Measurements from ENCODE around the gene ZNF805. TPM values are rescaled to one million over a fixed set of nuclear protein-coding genes. Genes with fewer than 3 reads are reported as not detected.
"Not testable (repeated sequence)": the region's sequence is repeated elsewhere in the genome, so short reads cannot be mapped to it uniquely, and the experiment has no call there.

Gene ZNF805
- total RNA-seq, 4 donors from 2014 or later, result 16.3 to 27.5 (median 21.0) TPM

- intact Hi-C loops (cut with DNase I), result no loop called here
- Histone ChIP-seq H3K27me3 (no peaks in the 10 kb centered on the region), H3K27ac (no peak overlapping the region), H3K9me3 (no peaks in the 10 kb centered on the region), H3K4me3 (replicated peaks in 1 of 3) (no peak overlapping the region), H3K4me1 (peaks cover 11 to 14% of the 10 kb centered on the region in 2 donors), H3K36me3 (peaks cover 34 to 38% of the 10 kb centered on the region in 2 donors)
- TF ChIP-seq CTCF (IDR thresholded peaks at IDR 0.05) (no peak), POLR2A (IDR thresholded peaks at IDR 0.05) (no peak)
- no peak for DNase-seq
- WGBS, 2 donors, result 93 to 99% methylated on average over 5 of the region's 5 CpGs
Observed at GRCh38 chr19:57245066-57245465, 4.6 kb downstream of the ZNF805 start.

GRCh38 chr19:57245959-57246358 is 5.5 kb downstream of the ZNF805 start:
- WGBS, 2 donors, result 87 to 88% methylated on average over 6 of the region's 6 CpGs
- H3K36me3 ChIP-seq, result peaks cover 39 to 47% of the 10 kb centered on the region in 2 donors
- DNase-seq, result no peak
- no peaks in the 10 kb centered on the region for H3K27me3 ChIP-seq
- TF ChIP-seq CTCF (IDR thresholded peaks at IDR 0.05) (no peak), POLR2A (IDR thresholded peaks at IDR 0.05) (no peak)
- no peaks in the 10 kb centered on the region for H3K9me3 ChIP-seq
- no peak overlapping the region for H3K27ac ChIP-seq
- intact Hi-C loops (cut with DNase I), result no loop called here
- H3K4me1 ChIP-seq, result peaks cover 10 to 14% of the 10 kb centered on the region in 2 donors
- no peak overlapping the region for H3K4me3 ChIP-seq (replicated peaks in 1 of 3)

- Histone ChIP-seq H3K27ac (no peak overlapping the region), H3K36me3 (peaks cover 55 to 62% of the 10 kb centered on the region in 2 donors), H3K4me3 (replicated peaks in 1 of 3) (no peak overlapping the region), H3K4me1 (no peaks in the 10 kb centered on the region), H3K27me3 (no peaks in the 10 kb centered on the region), H3K9me3 (no peaks in the 10 kb centered on the region)
- TF ChIP-seq POLR2A (IDR thresholded peaks at IDR 0.05), result no peak
- TF ChIP-seq CTCF (IDR thresholded peaks at IDR 0.05), result no peak
- intact Hi-C loops (cut with DNase I), result no loop called here
- 91 to 96% methylated on average over 6 of the region's 6 CpGs for WGBS, 2 donors
- DNase-seq, result no peak
Observed at GRCh38 chr19:57248646-57249045, 8.2 kb downstream of the ZNF805 start.

- TF ChIP-seq CTCF (IDR thresholded peaks at IDR 0.05) (no peak), POLR2A (IDR thresholded peaks at IDR 0.05) (no peak)
- Histone ChIP-seq H3K4me1 (no peaks in the 10 kb centered on the region), H3K27me3 (no peaks in the 10 kb centered on the region), H3K9me3 (no peaks in the 10 kb centered on the region), H3K36me3 (peaks cover 60 to 66% of the 10 kb centered on the region in 2 donors), H3K4me3 (replicated peaks in 1 of 3) (no peak overlapping the region), H3K27ac (no peak overlapping the region)
- 89 to 93% methylated on average over 1 of the region's 1 CpG for WGBS, 2 donors
- DNase-seq, result no peak
- intact Hi-C loops (cut with DNase I), result no loop called here
Observed at GRCh38 chr19:57249329-57249728, 8.9 kb downstream of the ZNF805 start.

GRCh38 chr19:57253767-57254166 is 13.3 kb downstream of the ZNF805 start:
- intact Hi-C loops (cut with DNase I); H3K27ac ChIP-seq; H3K9me3 ChIP-seq; H3K27me3 ChIP-seq; H3K4me3 ChIP-seq (replicated peaks in 1 of 3); DNase-seq; H3K4me1 ChIP-seq: not testable (repeated sequence)
- peaks cover 41% of the 10 kb centered on the region in 2 donors for H3K36me3 ChIP-seq
- 96% methylated on average over 11 of the region's 11 CpGs for WGBS, 2 donors

- H3K36me3 ChIP-seq, result no peaks in the 10 kb centered on the region
- 91 to 94% methylated on average over 3 of the region's 3 CpGs for WGBS, 2 donors
- H3K4me3 ChIP-seq (replicated peaks in 1 of 3), result no peak overlapping the region
- H3K27ac ChIP-seq, result no peak overlapping the region
- no peaks in the 10 kb centered on the region for H3K9me3 ChIP-seq
- no peaks in the 10 kb centered on the region for H3K27me3 ChIP-seq
- intact Hi-C loops (cut with DNase I), result no loop called here
- TF ChIP-seq POLR2A (IDR thresholded peaks at IDR 0.05), result no peak
- TF ChIP-seq CTCF (IDR thresholded peaks at IDR 0.05), result no peak
- H3K4me1 ChIP-seq, result no peaks in the 10 kb centered on the region
- DNase-seq, result no peak
Observed at GRCh38 chr19:57262044-57262443, 21.6 kb downstream of the ZNF805 start.

Data from thyroid gland (tissue), 4 donors.